Psoas muscle (tissue), 8 donors: ENCODE results near the gene ARHGEF16. TPM values are rescaled to one million over a fixed set of nuclear protein-coding genes. Genes with fewer than 3 reads are reported as not detected.

ENCODE experiments used
- ATAC-seq, 4 donors: fragments of 200-7000 bp; cut with Tn5 transposase; one replicate each; pipeline ENCODE4 v1.9.1; 2020; ENCODE audit warnings: moderate library complexity in 3 of 4, mild to moderate bottlenecking in 2 of 4
- DNase-seq, 2 donors: peaks; one replicate each; pipeline ENCODE4 v3.0.0-alpha.2; 2020
- H3K27ac ChIP-seq: fragments of 200-600 bp; one replicate; pipeline ENCODE4 v1.8.0; 2022
- H3K27me3 ChIP-seq, 3 donors: fragments of 200-600 bp in 1 of 3; one replicate each; pipeline versions ENCODE4 v1.6.1 to v1.8.0; 2013 to 2022; ENCODE audit warnings: low read length in 2 of 3, mild to moderate bottlenecking in 2 of 3, moderate library complexity in 1 of 3; ENCODE audit not compliant: insufficient read depth in 3 of 3
- H3K36me3 ChIP-seq, 2 donors: fragments of 200-600 bp in 1 of 2; one replicate each; pipeline versions ENCODE4 v1.6.1 to v1.8.0; 2013 to 2022; ENCODE audit warnings: low read depth in 1 of 2, mild to moderate bottlenecking in 1 of 2, moderate library complexity in 1 of 2; ENCODE audit not compliant: insufficient read depth in 1 of 2
- H3K4me1 ChIP-seq: fragments of 200-600 bp; one replicate; pipeline ENCODE4 v1.8.0; 2022
- H3K4me3 ChIP-seq: fragments of 200-600 bp; one replicate; pipeline ENCODE4 v1.8.0; 2022; ENCODE audit warnings: mild to moderate bottlenecking
- H3K9me3 ChIP-seq: fragments of 200-600 bp; one replicate; pipeline ENCODE4 v1.8.0; 2022
- CTCF ChIP-seq: fragments of 200-600 bp; IDR thresholded peaks from one replicate; pipeline ENCODE4 v1.8.0; 2022; ENCODE audit warnings: antibody characterized with exemption
- WGBS, 3 donors: extraction: QIAGEN DNeasy Blood & Tissue Kit; methylation state at CpG; one replicate each; pipeline versions ENCODE4 v1.1.6 to v1.1.7; 2013; 5-methylcytosine and 5-hydroxymethylcytosine counted together
- intact Hi-C, 2 donors: fragments of 100-400 bp; cut with DNase I; formaldehyde crosslinking; loops; one replicate each; pipeline versions ENCODE4 v1.11.0 to v1.14.2; 2022
- polyA plus RNA-seq, 3 donors: library from polyadenylated mRNA; stranded (reverse); fragments of 200-250 nt; gene quantifications; one replicate each; pipeline ENCODE4 v1.2.3, GENCODE V29; 2013
- total RNA-seq, 4 donors: library from RNA; stranded (reverse); fragmentation: NEBNext Ultra II Directional in 2 of 4; extraction: Animal tissue kit (Norgen Biotek cat#: 25700) in 2 of 4; gene quantifications; one replicate each; pipeline versions ENCODE4 v1.2.1 to v1.2.4, GENCODE V29; 2021 to 2023
- donor health status: healthy with polysubstance abuse.
- donor health status: DM: no; HTN: no; CAD: no; lungs with moderate emphysema.
- donor health status: Bipolar disorder and iron deficiency.
- donor health status: healthy.
- donor health status: DM: yes; HTN: yes; CAD: no.
- donor health status: DM: no; HTN: no; CAD: no.
- donor health status: DM: no; HTN: no; CAD: no.
- donor health status: DM: yes; HTN: yes; CAD: no.

Gene ARHGEF16
- total and polyA plus RNA-seq, 7 donors = 0.29 to 0.56 (median 0.51) TPM

- 84 to 92% (median 89%) methylated on average over 29 to 31 of the region's 31 CpGs for WGBS, 3 donors
- Histone ChIP-seq H3K36me3 (no peaks in the 10 kb centered on the region), H3K9me3 (no peaks in the 10 kb centered on the region), H3K27me3 (no peaks in the 10 kb centered on the region), H3K4me3 (no peak overlapping the region), H3K27ac (no peak overlapping the region), H3K4me1 (peaks cover 10% of the 10 kb centered on the region)
- DNase-seq (peak in 1 of 2 donors; percentile 9), ATAC-seq (no peak)
- intact Hi-C loops = no loop called here
- TF ChIP-seq CTCF = no peak
Measured at GRCh38 chr1:3469104-3469848, 14.8 kb downstream of the ARHGEF16 start.

- H3K36me3 ChIP-seq = no peaks in the 10 kb centered on the region
- intact Hi-C loops = no loop called here
- no peak overlapping the region for H3K4me3 ChIP-seq
- no peaks in the 10 kb centered on the region for H3K9me3 ChIP-seq
- no peaks in the 10 kb centered on the region for H3K27me3 ChIP-seq
- DNase-seq = peak in 1 of 2 donors; percentile 12
- peaks cover 10% of the 10 kb centered on the region for H3K4me1 ChIP-seq
- H3K27ac ChIP-seq = no peak overlapping the region
- no peak for ATAC-seq
- WGBS, 3 donors = 89 to 93% (median 92%) methylated on average over 17 of the region's 17 CpGs
- TF ChIP-seq CTCF = no peak
Measured at GRCh38 chr1:3469849-3470649, 15.6 kb downstream of the ARHGEF16 start.

- no peak overlapping the region for H3K27ac ChIP-seq
- H3K9me3 ChIP-seq = no peaks in the 10 kb centered on the region
- ATAC-seq (no peak), DNase-seq (peak; percentile 7 to 39)
- 86 to 91% (median 87%) methylated on average over 20 to 22 of the region's 22 CpGs for WGBS, 3 donors
- no peak for TF ChIP-seq CTCF
- peaks cover 10% of the 10 kb centered on the region for H3K4me1 ChIP-seq
- intact Hi-C loops = no loop called here
- H3K36me3 ChIP-seq = no peaks in the 10 kb centered on the region
- H3K4me3 ChIP-seq = no peak overlapping the region
- H3K27me3 ChIP-seq = no peaks in the 10 kb centered on the region
Measured at GRCh38 chr1:3470650-3471355, 16.3 kb downstream of the ARHGEF16 start.

GRCh38 chr1:3471356-3472087 is 17.1 kb downstream of the ARHGEF16 start:
- no peaks in the 10 kb centered on the region for H3K27me3 ChIP-seq
- peak; percentile 79 to 92 (median 85) for ATAC-seq
- H3K9me3 ChIP-seq = no peaks in the 10 kb centered on the region
- intact Hi-C loops = no loop called here
- WGBS, 3 donors = 20 to 27% (median 24%) methylated on average over 23 to 25 of the region's 25 CpGs
- DNase-seq = peak; percentile 38 to 59
- peak; percentile 57 for TF ChIP-seq CTCF
- H3K27ac ChIP-seq = no peak overlapping the region
- no peaks in the 10 kb centered on the region for H3K36me3 ChIP-seq
- peaks cover 10% of the 10 kb centered on the region for H3K4me1 ChIP-seq
- H3K4me3 ChIP-seq = no peak overlapping the region
